Peyer's patch (tissue), 4 donors: Measurements from ENCODE around the gene GPR146.

Experiments used
- CTCF ChIP-seq, 6 experiments: fragments of 450-650 bp in 4 of 6; fragments of 200-600 bp in 2 of 6; sonication (generic) in 1 of 6; IDR thresholded peaks; one replicate each; pipeline ENCODE4 v1.5.1; 2017 to 2019; ENCODE audit warnings: antibody characterized with exemption in 6 of 6, mild to moderate bottlenecking in 3 of 6, moderate library complexity in 1 of 6
- POLR2A ChIP-seq, 2 donors: fragments of 450-650 bp; IDR thresholded peaks; one replicate each; pipeline ENCODE4 v1.5.1; 2017; ENCODE audit warnings: antibody characterized with exemption in 2 of 2, mild to moderate bottlenecking in 2 of 2, moderate library complexity in 2 of 2

DNA sequence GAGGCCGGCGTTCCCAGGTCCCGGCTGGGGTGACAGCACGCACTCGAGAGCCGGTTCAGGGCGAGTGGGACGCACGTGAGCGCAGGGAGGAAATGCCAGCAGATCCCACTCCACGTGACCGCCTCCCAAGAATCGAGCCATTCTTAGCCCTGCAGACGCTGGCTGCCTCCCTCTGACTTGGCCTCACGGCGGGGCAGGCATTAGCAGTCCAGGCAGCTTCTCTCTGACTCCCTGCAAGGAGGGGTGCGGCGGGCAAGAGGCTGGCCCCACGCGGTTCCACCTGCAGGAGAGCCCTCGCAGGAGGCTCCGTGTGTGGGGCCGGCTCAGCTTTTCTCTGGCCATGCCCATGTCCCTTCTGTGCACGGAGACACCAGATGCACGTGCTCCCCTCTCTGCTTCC is 10.1 kb downstream of the GPR146 start:
- TF ChIP-seq CTCF (IDR thresholded peaks at IDR 0.05) (no peak), POLR2A (IDR thresholded peaks at IDR 0.05) (no peak)
